Measurements from ENCODE around the gene PRKG1. TPM values are rescaled to one million over a fixed set of nuclear protein-coding genes. Genes with fewer than 3 reads are reported as not detected.

The PRKG1 gene
- total and polyA plus RNA-seq, 2 of the 4 experiments (the other 2 are of a cell fraction): 3.5 to 18.3 TPM

DNA sequence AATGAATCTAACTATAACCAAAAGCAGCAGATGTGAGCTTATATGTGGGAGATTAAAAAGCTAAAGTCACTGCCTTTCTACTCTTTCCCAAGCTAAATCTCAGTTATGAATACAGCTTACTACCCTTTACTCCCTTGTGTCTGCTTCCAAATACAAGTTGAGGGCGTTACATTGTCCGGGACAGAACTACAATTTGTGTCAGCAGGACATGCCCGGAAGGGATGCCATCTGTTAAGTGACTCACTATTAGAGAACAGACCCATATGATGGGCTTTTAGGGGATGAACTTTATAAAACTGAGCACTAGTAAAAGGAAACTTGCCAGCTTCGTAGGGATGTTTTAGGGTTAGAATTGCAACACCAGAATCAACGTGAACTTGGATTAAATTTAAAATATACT is 924.8 kb downstream of the PRKG1 start:
- Histone ChIP-seq H4K20me1 (ENCODE audit: insufficient read depth, low read length) (no peaks in the 10 kb centered on the region), H3K4me2 (ENCODE audit: low read depth, low read length) (no peak overlapping the region), H3K4me1 (ENCODE audit: control insufficient read depth, insufficient read depth, low read length) (peaks cover 1% of the 10 kb centered on the region; the same call in 1 of the 2 replicates), H4K8ac (ENCODE audit: low read depth in 2 of 2, low read length in 2 of 2) (no peak overlapping the region), H3K18ac (ENCODE audit: low read depth, low read length) (no peak overlapping the region), H3K27me3 (ENCODE audit: control insufficient read depth, insufficient read depth, low read length) (no peaks in the 10 kb centered on the region), H3K23ac (ENCODE audit: low read depth, low read length) (no peak overlapping the region), H3K9me3 (ENCODE audit: control insufficient read depth, insufficient read depth, low read length) (no peaks in the 10 kb centered on the region), H2BK20ac (ENCODE audit: low read depth, low read length) (no peak overlapping the region), H3K9ac (ENCODE audit: low read depth, low read length) (no peak overlapping the region), H2BK120ac (ENCODE audit: low read depth, low read length) (no peak overlapping the region), H3K56ac (ENCODE audit: extremely low read depth, insufficient read depth, low read length) (no peak overlapping the region), H3K4ac (ENCODE audit: low read depth, low read length) (no peak overlapping the region), H3K27ac (ENCODE audit: insufficient read depth, low read length) (no peak overlapping the region), H4K91ac (ENCODE audit: insufficient read depth, low read depth, low read length) (no peak overlapping the region), H2AK5ac (ENCODE audit: low read depth, low read length) (no peak overlapping the region), H2AK9ac (replicated peaks; ENCODE audit: low read depth, low read length, poor library complexity) (no peak overlapping the region), H4K5ac (ENCODE audit: low read depth, low read length) (no peak overlapping the region), H3K14ac (replicated peaks; ENCODE audit: low read depth, low read length) (no peak overlapping the region), H2BK15ac (ENCODE audit: low read depth, low read length) (no peak overlapping the region), H2AFZ (replicated peaks; ENCODE audit: low read length, poor library complexity) (no peak overlapping the region), H3K36me3 (ENCODE audit: control insufficient read depth, insufficient read depth, low read length) (no peaks in the 10 kb centered on the region), H3K79me1 (ENCODE audit: low read depth in 1 of 2, low read length in 2 of 2) (no peaks in the 10 kb centered on the region), H3K9me1 (ENCODE audit: insufficient read depth, low read length) (no peaks in the 10 kb centered on the region), H2BK5ac (ENCODE audit: low read depth, low read length, poor library complexity, severe bottlenecking) (no peak overlapping the region), H3K4me3 (ENCODE audit: insufficient read depth, low read depth, low read length) (no peak overlapping the region)
- intact Hi-C loops (cut with micrococcal nuclease) (no loop called here), dilution Hi-C loops (cut with HindIII; ENCODE audit: low sequenced_read_pairs, unreplicated experiment) (no loop called here), in situ Hi-C loops (cut with MboI; ENCODE audit: low sequenced_read_pairs) (no loop called here)
- DNase-seq (no peak), ATAC-seq (ENCODE audit: low read depth) (no peak)
- BruUV-seq (replicated peaks): no TSS peak
- no peak for TF ChIP-seq RFX5 (IDR thresholded peaks at IDR 0.05; ENCODE audit: low read depth, low read length)
- no peak for TF ChIP-seq CEBPB (IDR thresholded peaks at IDR 0.05; ENCODE audit: low read depth, low read length)
- no peak for TF ChIP-seq MXI1 (IDR thresholded peaks at IDR 0.05; ENCODE audit: borderline replicate concordance, low read depth, low read length)
- no peak for TF ChIP-seq RCOR1 (IDR thresholded peaks at IDR 0.05; ENCODE audit: insufficient replicate concordance, low read length)
- no peak for TF ChIP-seq NFE2L2 (IDR thresholded peaks at IDR 0.05; ENCODE audit: low read depth, low read length)
- TF ChIP-seq FOS (IDR thresholded peaks at IDR 0.05; ENCODE audit: low read depth, low read length): no peak
- no peak for TF ChIP-seq CTCF (conservative IDR thresholded peaks at IDR 0.05; ENCODE audit: low read depth, low read length)
- no peak for TF ChIP-seq BHLHE40 (IDR thresholded peaks at IDR 0.05; ENCODE audit: low read depth, low read length)
- TF ChIP-seq MAZ (IDR thresholded peaks at IDR 0.05; ENCODE audit: borderline replicate concordance, low read depth, low read length): no peak
- TF ChIP-seq CHD1 (IDR thresholded peaks at IDR 0.05; ENCODE audit: low read depth, low read length): no peak
- TF ChIP-seq RAD21 (IDR thresholded peaks at IDR 0.05; ENCODE audit: low read length): no peak
- TF ChIP-seq SMC3 (IDR thresholded peaks at IDR 0.05; ENCODE audit: low read depth, low read length): no peak
- TF ChIP-seq, protein P1, sequence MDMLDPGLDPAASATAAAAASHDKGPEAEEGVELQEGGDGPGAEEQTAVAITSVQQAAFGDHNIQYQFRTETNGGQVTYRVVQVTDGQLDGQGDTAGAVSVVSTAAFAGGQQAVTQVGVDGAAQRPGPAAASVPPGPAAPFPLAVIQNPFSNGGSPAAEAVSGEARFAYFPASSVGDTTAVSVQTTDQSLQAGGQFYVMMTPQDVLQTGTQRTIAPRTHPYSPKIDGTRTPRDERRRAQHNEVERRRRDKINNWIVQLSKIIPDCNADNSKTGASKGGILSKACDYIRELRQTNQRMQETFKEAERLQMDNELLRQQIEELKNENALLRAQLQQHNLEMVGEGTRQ (IDR thresholded peaks at IDR 0.05; ENCODE audit: low read depth, low read length): no peak
- no peak for TF ChIP-seq POLR2A (IDR thresholded peaks at IDR 0.05; ENCODE audit: low read depth, low read length)
- no peak for TF ChIP-seq MAFK (IDR thresholded peaks at IDR 0.05; ENCODE audit: low read depth, low read length)
- no peak for TF ChIP-seq ELK1 (IDR thresholded peaks at IDR 0.05; ENCODE audit: borderline replicate concordance, low read depth, low read length)
- ChIA-PET CTCF (no interaction called here), POLR2A (ENCODE audit: unreplicated experiment) (no interaction called here)
- WGBS, 2 experiments (ENCODE audit: extremely low coverage in 2 of 2, insufficient read length in 1 of 2): 38% methylated on average over 3 of the region's 5 CpGs; no CpG with 5 or more reads in 1 of the 2 experiments
